Skeletal muscle tissue (tissue), 5 donors: ENCODE data around the gene DNALI1. TPM values are rescaled to one million over a fixed set of nuclear protein-coding genes. Genes with fewer than 3 reads are reported as not detected.

Experiments
- H3K27ac ChIP-seq: one replicate; pipeline ENCODE4 v1.7.0; 2013; ENCODE audit warnings: mild to moderate bottlenecking, low read depth, low read length, inconsistent platforms
- H3K27me3 ChIP-seq, 3 donors: one replicate each; pipeline ENCODE4 v1.7.0; 2013; ENCODE audit warnings: low read length in 3 of 3; ENCODE audit not compliant: control insufficient read depth in 3 of 3, insufficient read depth in 3 of 3
- H3K36me3 ChIP-seq, 3 donors: one replicate each; pipeline ENCODE4 v1.7.0; 2013; ENCODE audit warnings: low read length in 3 of 3; ENCODE audit not compliant: control insufficient read depth in 3 of 3, insufficient read depth in 3 of 3
- H3K4me1 ChIP-seq, 3 donors: one replicate each; pipeline ENCODE4 v1.7.0; 2013; ENCODE audit warnings: low read length in 3 of 3, mild to moderate bottlenecking in 3 of 3; ENCODE audit not compliant: control insufficient read depth in 3 of 3, insufficient read depth in 3 of 3
- H3K4me3 ChIP-seq, 3 donors: one replicate each; pipeline ENCODE4 v1.7.0; 2013; ENCODE audit warnings: low read length in 3 of 3
- H3K9ac ChIP-seq, 3 donors: one replicate each; pipeline ENCODE4 v1.7.0; 2013; ENCODE audit warnings: low read length in 3 of 3, mild to moderate bottlenecking in 3 of 3, moderate library complexity in 2 of 3, low read depth in 1 of 3
- H3K9me3 ChIP-seq, 3 donors: one replicate each; pipeline ENCODE4 v1.7.0; 2013; ENCODE audit warnings: low read length in 3 of 3; ENCODE audit not compliant: control insufficient read depth in 3 of 3
- small RNA-seq: library from RNA; depleted of rRNA; stranded (forward); fragments of <200 nt; gene quantifications from one replicate; pipeline ENCODE3, GENCODE V24; 2014
- total RNA-seq: library from RNA; depleted of rRNA; stranded (reverse); fragments of >200 nt; gene quantifications from one replicate; pipeline ENCODE4 v1.2.3, GENCODE V29; 2014
- donor health status: Osteomylitis.

Gene DNALI1
- total RNA-seq, 1 donor from 2014 or later, result 1.0 TPM

DNA sequence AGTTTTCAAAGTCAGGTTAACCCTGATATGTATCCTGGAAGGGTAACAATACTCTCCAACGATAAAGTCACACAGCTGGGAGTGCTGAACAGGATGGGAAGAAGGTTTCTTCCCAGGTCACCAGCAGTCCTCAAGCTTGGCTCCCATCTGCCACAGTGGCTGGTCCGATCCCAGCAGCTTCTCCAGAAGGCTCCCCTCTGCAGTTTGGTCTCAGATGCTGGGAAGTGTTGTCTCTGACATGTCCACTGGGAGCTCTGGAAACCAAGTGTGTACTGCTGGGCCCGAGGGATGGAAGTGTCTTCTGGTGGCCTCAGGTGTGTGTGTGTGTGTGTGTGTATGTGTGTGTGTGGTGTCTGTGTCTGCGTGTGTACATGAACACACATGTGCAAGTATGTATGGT lies 55.4 kb downstream of the DNALI1 start:
- Histone ChIP-seq H3K36me3 (no peaks in the 10 kb centered on the region), H3K9ac (no peak overlapping the region), H3K27me3 (peaks cover 18 to 56% (median 51%) of the 10 kb centered on the region in 3 donors), H3K9me3 (no peaks in the 10 kb centered on the region), H3K4me3 (no peak overlapping the region), H3K4me1 (no peaks in the 10 kb centered on the region), H3K27ac (no peak overlapping the region)

DNA sequence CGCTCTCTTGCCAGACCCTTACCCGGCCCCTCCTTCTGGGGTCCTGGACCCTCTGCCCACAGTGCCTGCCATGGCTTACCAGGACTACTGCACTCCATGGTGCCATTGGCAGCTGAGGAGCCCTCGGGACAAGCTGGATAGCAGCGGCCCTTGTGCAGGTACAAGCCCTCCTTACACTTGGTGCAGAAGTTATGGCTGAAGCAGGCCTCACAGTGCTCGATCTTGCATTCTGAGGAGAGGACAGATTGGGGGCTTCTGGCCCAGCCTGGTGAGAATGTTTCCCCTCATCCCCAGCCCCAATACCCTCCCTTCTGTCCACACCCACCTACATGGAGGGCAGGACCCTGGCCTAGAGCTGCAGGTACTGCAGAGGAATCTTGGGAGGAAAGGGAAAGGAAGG lies 57.4 kb downstream of the DNALI1 start:
- H3K4me3 ChIP-seq, result no peak overlapping the region
- no peaks in the 10 kb centered on the region for H3K9me3 ChIP-seq
- H3K4me1 ChIP-seq, result no peaks in the 10 kb centered on the region
- peaks cover 26 to 54% (median 50%) of the 10 kb centered on the region in 3 donors for H3K27me3 ChIP-seq
- no peak overlapping the region for H3K27ac ChIP-seq
- no peaks in the 10 kb centered on the region for H3K36me3 ChIP-seq
- no peak overlapping the region for H3K9ac ChIP-seq

GRCh38 chr1:37616330-37616729 lies 59.6 kb downstream of the DNALI1 start:
- H3K9me3 ChIP-seq, result no peaks in the 10 kb centered on the region
- H3K27ac ChIP-seq, result no peak overlapping the region
- H3K27me3 ChIP-seq, result peaks cover 38 to 61% (median 60%) of the 10 kb centered on the region in 3 donors
- H3K4me3 ChIP-seq, result no peak overlapping the region
- no peak overlapping the region for H3K9ac ChIP-seq
- no peaks in the 10 kb centered on the region for H3K4me1 ChIP-seq
- H3K36me3 ChIP-seq, result no peaks in the 10 kb centered on the region

Small RNA genes lying within 50 kb of the gene (small RNA-seq; reads per million reads assigned to genes)
- not detected for gene AL034379.1

Other genes with a start within 250 kb of the DNALI1 start
- 1.0 TPM for gene ZC3H12A, start 82.4 kb upstream of the DNALI1 start, total RNA-seq
- 36.5 TPM for gene MEAF6, start 42.2 kb upstream of the DNALI1 start, total RNA-seq
- gene SNIP1, start 2.6 kb upstream of the DNALI1 start, total RNA-seq, result 12.5 TPM
- gene GNL2, start 39.0 kb downstream of the DNALI1 start, total RNA-seq, result 39.7 TPM
- not detected for gene RSPO1, start 78.0 kb downstream of the DNALI1 start, total RNA-seq
- gene CDCA8, start 135.6 kb downstream of the DNALI1 start, total RNA-seq, result 0.52 TPM
- not detected for gene EPHA10, start 208.2 kb downstream of the DNALI1 start, total RNA-seq
- 2.1 TPM for gene MANEAL, start 236.9 kb downstream of the DNALI1 start, total RNA-seq